Mesothelial cell of epicardium (in vitro differentiated cells): ENCODE measurements around the gene CTNND2. TPM values are rescaled to one million over a fixed set of nuclear protein-coding genes. Genes with fewer than 3 reads are reported as not detected.
"Not testable (repeated sequence)": the region's sequence is repeated elsewhere in the genome, so short reads cannot be mapped to it uniquely, and the experiment has no call there.

Experiments used
- DNase-seq, 2 experiments: peaks; one replicate each; pipeline ENCODE4 v3.0.0; 2021; ENCODE audit warnings: low spot score in 2 of 2; ENCODE audit not compliant: unreplicated experiment in 2 of 2
- H3K27ac Mint-ChIP-seq: 2 replicates; pipeline ENCODE4 v1.8.0; 2021; ENCODE audit warnings: mixed read lengths
- H3K27me3 Mint-ChIP-seq: 2 replicates; pipeline ENCODE4 v1.8.0; 2021; ENCODE audit warnings: low read depth, mixed read lengths
- H3K36me3 Mint-ChIP-seq: 2 replicates; pipeline ENCODE4 v1.8.0; 2021; ENCODE audit warnings: mixed read lengths
- H3K4me1 Mint-ChIP-seq: 2 replicates; pipeline ENCODE4 v1.8.0; 2021; ENCODE audit warnings: mixed read lengths
- H3K4me3 Mint-ChIP-seq: 2 replicates; pipeline ENCODE4 v1.8.0; 2021; ENCODE audit warnings: mild to moderate bottlenecking, moderate library complexity, mixed read lengths
- H3K9me3 Mint-ChIP-seq: 2 replicates; pipeline ENCODE4 v1.8.0; 2021; ENCODE audit warnings: mixed read lengths
- total RNA-seq: library from RNA; stranded (reverse); gene quantifications from 3 replicates; pipeline ENCODE4 v1.2.1, GENCODE V29; 2021
- TF ChIP-seq, protein P1 (sequence below): fragments of 200-600 bp; sonication (generic); IDR thresholded peaks from one replicate; pipeline ENCODE4 v1.5.0; 2021; ENCODE audit warnings: antibody characterized with exemption; ENCODE audit not compliant: unreplicated experiment

Gene CTNND2
- total RNA-seq, 1 donor from 2014 or later, result 7.9 TPM

DNA sequence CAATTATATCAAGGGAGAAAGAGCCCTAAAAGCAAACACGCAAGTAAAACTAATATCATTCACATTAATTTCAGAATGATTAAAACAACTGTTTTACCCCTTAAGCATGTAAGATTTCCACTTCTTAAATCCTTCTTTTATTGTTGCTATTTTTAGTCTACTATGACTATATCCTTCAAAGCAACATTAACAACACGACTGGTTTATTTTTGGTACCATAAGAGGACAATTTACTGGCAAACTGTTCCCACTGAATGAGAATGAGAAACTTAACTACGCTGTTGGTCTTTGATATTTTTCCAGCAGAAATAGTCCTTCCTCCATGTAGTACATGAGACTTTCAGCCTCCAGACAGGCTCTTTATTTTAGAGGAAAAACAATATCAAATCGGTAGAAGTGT, 281.5 kb downstream of the CTNND2 start:
- Mint-ChIP-seq H3K36me3 (no peaks in the 10 kb centered on the region), H3K4me1 (no peaks in the 10 kb centered on the region), H3K9me3 (peaks cover 14% of the 10 kb centered on the region), H3K27me3 (no peaks in the 10 kb centered on the region), H3K4me3 (no peak overlapping the region), H3K27ac (no peak overlapping the region)
- DNase-seq, result no peak
- TF ChIP-seq, protein P1, sequence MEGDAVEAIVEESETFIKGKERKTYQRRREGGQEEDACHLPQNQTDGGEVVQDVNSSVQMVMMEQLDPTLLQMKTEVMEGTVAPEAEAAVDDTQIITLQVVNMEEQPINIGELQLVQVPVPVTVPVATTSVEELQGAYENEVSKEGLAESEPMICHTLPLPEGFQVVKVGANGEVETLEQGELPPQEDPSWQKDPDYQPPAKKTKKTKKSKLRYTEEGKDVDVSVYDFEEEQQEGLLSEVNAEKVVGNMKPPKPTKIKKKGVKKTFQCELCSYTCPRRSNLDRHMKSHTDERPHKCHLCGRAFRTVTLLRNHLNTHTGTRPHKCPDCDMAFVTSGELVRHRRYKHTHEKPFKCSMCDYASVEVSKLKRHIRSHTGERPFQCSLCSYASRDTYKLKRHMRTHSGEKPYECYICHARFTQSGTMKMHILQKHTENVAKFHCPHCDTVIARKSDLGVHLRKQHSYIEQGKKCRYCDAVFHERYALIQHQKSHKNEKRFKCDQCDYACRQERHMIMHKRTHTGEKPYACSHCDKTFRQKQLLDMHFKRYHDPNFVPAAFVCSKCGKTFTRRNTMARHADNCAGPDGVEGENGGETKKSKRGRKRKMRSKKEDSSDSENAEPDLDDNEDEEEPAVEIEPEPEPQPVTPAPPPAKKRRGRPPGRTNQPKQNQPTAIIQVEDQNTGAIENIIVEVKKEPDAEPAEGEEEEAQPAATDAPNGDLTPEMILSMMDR, result no peak

DNA sequence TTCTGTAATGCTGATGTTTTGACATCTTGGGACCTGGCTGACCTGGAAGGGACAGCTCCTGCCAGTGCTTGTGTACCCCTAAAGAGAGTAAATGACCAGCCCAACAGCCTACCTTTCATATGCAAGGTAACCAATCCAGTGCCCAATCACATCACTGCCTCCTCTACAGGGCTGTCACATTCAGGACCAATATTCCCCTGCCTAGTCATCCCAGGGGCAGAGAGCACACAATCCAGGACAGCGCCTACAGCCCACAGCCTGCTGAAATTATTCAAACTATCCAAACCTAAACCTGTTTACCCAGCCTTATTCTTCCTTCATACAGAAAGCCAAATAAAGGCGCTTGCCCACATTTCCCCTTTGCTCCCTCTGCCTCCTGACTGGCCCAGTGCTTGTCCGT, 284.1 kb downstream of the CTNND2 start:
- DNase-seq, result no peak
- no peaks in the 10 kb centered on the region for H3K27me3 Mint-ChIP-seq
- H3K36me3 Mint-ChIP-seq, result no peaks in the 10 kb centered on the region
- TF ChIP-seq, protein P1, result no peak
- no peaks in the 10 kb centered on the region for H3K4me1 Mint-ChIP-seq
- no peak overlapping the region for H3K4me3 Mint-ChIP-seq
- peaks cover 14% of the 10 kb centered on the region for H3K9me3 Mint-ChIP-seq
- H3K27ac Mint-ChIP-seq, result no peak overlapping the region

DNA sequence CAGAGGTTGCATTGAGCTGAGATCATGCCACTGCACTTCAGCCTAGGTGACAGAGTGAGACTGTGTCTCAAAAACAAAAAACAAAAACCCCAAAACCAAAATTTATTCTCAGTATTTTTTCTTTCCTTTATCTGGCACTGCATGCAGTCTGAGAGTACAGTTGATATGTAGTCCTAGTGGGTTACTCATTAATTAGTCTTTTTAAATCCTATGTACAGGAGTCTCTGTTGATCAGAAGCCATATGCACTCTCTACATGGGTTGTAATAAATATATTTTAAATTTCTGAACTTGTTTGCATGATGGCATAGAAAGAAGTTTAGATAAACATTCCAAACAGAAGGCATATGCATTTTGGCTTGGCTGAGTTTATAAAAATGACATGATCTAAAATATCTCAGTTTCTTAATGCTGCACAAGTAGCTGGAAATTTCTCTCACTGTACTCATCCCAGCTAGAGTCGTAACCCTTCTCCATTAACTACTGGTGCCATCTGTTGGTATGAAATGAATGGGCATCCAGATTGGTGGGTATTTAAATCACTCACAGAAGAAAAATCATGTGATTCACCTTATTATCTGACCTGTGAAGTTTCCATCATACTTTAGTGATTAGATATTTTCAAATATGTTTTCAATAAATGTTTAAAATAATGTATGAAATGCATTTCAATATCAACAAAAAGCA, 284.8 kb downstream of the CTNND2 start:
- Mint-ChIP-seq H3K27me3 (no peaks in the 10 kb centered on the region), H3K27ac (no peak overlapping the region), H3K36me3 (no peaks in the 10 kb centered on the region), H3K4me1 (no peaks in the 10 kb centered on the region), H3K9me3 (peaks cover 14% of the 10 kb centered on the region), H3K4me3 (no peak overlapping the region)
- TF ChIP-seq, protein P1, result no peak
- DNase-seq, result no peak

DNA sequence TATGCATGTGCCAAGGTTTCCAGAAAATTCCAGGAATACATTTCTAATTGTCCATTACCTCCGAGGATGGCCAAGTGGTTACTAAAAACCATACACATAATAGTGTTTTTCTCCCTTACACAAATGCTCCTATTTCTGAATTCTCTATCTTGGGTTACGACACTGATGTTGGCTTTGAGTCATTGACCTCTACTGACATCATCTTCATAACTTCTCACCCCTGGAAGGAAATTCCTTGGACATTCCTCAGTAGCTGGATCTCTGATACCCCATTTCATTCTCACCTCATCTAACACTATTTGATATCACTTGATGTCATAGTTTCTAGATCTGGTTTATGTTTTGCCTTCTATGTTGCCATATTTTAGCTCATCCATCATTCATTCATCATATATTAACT, 287.2 kb downstream of the CTNND2 start:
- no peaks in the 10 kb centered on the region for H3K36me3 Mint-ChIP-seq

DNA sequence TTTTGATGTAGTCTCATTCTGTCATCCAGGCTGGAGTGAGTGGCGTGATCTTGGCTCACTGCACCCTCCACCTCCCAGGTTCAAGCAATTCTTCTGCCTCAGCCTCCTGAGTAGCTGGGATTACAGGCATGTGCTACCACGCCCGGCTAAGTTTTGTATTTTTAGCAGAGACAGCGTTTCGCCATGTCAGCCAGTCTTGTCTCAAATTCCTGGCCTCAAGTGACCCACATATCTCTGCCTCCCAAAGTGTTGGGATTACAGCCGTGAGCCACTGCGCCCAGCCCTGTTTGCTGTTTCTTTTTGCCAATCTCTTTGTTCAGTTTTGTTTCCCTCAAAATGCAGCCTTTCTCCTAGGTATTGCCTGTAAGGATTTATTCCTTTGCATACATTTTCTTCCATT, 287.6 kb downstream of the CTNND2 start:
- not testable (repeated sequence) for H3K9me3 Mint-ChIP-seq, H3K27ac Mint-ChIP-seq, H3K36me3 Mint-ChIP-seq, H3K27me3 Mint-ChIP-seq, H3K4me1 Mint-ChIP-seq, DNase-seq, H3K4me3 Mint-ChIP-seq

More for the DNA sequence above, 287.2 kb downstream of the CTNND2 start:
- no peaks in the 10 kb centered on the region for H3K4me1 Mint-ChIP-seq
- TF ChIP-seq, protein P1, result no peak
- no peak for DNase-seq
- H3K9me3 Mint-ChIP-seq, result no peaks in the 10 kb centered on the region
- H3K27ac Mint-ChIP-seq, result no peak overlapping the region
- H3K27me3 Mint-ChIP-seq, result no peaks in the 10 kb centered on the region
- no peak overlapping the region for H3K4me3 Mint-ChIP-seq

DNA sequence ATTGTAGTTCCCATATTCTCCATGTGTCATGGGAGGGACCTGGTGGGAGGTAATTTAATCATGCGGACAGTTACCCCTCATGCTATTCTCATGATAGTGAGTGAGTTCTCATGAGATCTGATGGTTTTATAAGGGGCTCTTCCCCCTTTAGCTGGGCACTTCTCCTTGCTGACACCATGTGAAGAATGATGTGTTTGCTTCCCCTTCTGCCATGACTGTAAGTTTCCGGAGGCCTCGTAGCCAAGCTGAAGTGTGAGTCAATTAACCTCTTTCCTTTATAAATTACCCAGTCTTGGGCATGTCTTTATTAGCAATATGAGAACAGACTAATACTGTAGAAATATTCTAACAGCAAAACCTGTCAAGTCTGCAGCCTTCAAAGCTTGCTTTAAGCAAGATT, 293.2 kb downstream of the CTNND2 start:
- Mint-ChIP-seq H3K36me3 (no peaks in the 10 kb centered on the region), H3K27ac (no peak overlapping the region), H3K27me3 (no peaks in the 10 kb centered on the region), H3K4me1 (no peaks in the 10 kb centered on the region), H3K4me3 (no peak overlapping the region), H3K9me3 (no peaks in the 10 kb centered on the region)
- DNase-seq, result no peak
- TF ChIP-seq, protein P1, result no peak
